Fibroblast of pulmonary artery (primary cell): ENCODE results near the gene PRR18.

Experiments used
- DNase-seq: peaks from one replicate; pipeline ENCODE4 v3.0.0-alpha.2; 2010; ENCODE audit warnings: low read depth
- H3K4me3 ChIP-seq: replicated peaks from 2 replicates; pipeline ENCODE4 v1.5.1; 2011; ENCODE audit warnings: low read depth, mild to moderate bottlenecking, control low read depth, low read length, moderate library complexity
- TF ChIP-seq, protein P1 (sequence below): IDR thresholded peaks from 2 replicates; pipeline ENCODE4 v1.5.1; 2011; ENCODE audit warnings: mild to moderate bottlenecking, control low read depth, low read length, inconsistent platforms; ENCODE audit errors: missing control alignments

The PRR18 gene

DNA sequence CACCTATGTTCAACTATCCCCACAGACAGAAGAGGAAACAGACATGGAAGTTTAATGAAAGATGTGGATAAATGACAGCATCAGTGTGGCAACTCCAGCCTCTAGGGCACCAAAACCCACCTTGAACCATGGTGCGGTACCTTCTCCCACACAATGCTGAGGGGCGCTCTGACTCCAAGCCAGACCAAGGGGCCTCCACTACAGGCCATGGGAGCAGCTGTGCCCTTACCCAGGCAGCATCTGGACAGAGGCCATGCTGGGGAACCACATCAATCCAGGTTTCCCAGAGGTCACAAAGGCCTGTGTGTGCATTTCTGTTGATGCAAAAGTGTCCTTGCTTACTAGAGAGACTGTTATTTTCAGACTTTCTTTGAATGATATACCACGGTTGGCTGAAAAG is 4.1 kb downstream of the PRR18 start:
- TF ChIP-seq, protein P1, sequence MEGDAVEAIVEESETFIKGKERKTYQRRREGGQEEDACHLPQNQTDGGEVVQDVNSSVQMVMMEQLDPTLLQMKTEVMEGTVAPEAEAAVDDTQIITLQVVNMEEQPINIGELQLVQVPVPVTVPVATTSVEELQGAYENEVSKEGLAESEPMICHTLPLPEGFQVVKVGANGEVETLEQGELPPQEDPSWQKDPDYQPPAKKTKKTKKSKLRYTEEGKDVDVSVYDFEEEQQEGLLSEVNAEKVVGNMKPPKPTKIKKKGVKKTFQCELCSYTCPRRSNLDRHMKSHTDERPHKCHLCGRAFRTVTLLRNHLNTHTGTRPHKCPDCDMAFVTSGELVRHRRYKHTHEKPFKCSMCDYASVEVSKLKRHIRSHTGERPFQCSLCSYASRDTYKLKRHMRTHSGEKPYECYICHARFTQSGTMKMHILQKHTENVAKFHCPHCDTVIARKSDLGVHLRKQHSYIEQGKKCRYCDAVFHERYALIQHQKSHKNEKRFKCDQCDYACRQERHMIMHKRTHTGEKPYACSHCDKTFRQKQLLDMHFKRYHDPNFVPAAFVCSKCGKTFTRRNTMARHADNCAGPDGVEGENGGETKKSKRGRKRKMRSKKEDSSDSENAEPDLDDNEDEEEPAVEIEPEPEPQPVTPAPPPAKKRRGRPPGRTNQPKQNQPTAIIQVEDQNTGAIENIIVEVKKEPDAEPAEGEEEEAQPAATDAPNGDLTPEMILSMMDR = no peak

DNA sequence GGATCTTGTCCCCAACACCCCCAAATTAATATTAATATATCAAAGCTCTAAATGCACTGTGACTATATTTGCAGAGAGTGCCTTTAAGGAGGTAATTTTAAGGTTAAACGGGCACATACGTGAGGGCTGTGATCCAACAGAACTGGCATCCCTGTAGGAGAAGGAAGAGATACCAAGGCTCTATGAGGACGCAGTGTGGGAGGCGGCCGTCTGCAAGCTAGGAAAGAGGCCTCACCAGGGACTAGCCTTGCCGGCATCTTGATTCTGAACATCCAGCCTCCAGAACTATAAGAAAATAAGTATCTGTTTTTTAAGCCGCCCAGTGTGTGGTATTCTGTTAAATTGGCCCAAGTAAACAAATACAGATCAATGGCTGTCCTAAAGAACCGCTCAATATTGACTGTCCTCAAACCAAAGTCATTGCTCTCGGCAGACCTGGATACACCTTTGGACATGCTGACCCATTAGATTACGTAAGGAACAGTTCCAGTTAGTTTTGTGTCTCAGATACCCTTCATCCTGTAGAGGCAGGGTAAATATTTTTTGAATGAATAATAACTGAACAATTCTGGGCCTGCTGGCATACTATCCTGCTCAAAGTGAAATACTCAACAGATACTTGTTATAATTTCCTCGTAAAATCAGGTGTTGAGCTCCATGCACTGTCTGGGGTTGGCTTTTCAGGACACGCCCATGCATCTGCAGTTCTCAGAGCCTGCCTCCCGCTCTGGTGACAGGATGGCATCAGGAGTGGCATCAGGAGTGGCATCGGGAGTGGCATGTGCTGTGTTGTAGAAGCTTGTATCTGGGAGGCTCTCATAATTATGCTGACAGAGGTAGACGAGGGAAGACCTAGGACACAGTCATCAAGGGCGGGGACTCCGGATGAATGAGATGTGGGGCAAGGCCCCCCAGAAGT is 6.3 kb downstream of the PRR18 start:
- TF ChIP-seq, protein P1 = no peak
- no peak for DNase-seq
- no peak overlapping the region for H3K4me3 ChIP-seq

More for the DNA sequence above, 4.1 kb downstream of the PRR18 start:
- no peak for DNase-seq
- no peak overlapping the region for H3K4me3 ChIP-seq

DNA sequence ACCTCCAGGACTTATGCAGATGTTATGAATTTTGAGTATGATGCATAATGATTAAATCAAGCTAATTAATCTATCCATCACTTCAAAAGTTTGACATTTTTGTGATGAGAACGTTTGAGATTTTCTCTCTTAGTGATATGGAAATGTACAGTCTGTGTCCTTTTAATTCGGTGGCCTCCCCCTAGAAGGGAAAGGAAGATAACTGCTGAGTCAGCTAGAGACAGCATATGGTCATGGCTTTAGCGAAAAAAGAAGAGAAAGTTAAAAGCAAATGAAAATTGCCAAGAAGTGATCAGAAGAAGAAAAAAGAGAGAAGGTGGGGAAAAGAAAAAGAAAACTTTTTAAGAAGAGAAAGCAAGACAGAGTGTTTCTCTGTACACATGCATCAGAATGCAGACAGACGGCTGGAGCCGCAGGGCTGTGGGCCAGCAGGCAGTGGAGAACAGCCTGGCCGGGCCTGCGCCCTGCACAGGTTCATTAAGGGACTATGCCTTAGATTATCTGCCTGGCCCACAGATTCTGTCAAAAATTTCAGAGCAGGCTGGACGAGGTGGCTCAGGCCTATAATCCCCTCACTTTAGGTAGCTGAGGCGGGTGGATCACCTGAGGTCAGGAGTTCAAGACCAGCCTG is 7.7 kb downstream of the PRR18 start:
- TF ChIP-seq, protein P1 = no peak
- no peak overlapping the region for H3K4me3 ChIP-seq
- DNase-seq = no peak

DNA sequence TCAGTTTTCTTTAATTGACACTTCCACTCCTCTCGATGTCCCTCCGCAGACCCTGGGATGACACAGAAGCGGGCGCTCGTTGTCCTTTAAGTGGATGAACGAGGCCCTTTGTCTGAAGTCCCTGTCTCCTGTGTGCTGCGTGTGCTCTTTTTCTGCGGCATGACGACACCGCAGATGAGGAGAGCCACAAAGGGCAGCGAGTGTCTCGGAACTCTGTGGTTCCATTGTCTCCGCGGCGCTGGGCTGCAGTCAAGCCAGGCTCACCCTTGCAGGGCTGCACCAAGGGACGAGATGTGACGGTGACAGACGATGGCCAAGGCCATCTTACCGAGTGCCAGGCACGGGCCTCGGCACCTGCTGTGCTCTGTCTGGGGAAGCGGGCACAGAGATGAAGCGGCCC is 10.6 kb downstream of the PRR18 start:
- TF ChIP-seq, protein P1 = no peak
- DNase-seq = no peak
- no peak overlapping the region for H3K4me3 ChIP-seq

DNA sequence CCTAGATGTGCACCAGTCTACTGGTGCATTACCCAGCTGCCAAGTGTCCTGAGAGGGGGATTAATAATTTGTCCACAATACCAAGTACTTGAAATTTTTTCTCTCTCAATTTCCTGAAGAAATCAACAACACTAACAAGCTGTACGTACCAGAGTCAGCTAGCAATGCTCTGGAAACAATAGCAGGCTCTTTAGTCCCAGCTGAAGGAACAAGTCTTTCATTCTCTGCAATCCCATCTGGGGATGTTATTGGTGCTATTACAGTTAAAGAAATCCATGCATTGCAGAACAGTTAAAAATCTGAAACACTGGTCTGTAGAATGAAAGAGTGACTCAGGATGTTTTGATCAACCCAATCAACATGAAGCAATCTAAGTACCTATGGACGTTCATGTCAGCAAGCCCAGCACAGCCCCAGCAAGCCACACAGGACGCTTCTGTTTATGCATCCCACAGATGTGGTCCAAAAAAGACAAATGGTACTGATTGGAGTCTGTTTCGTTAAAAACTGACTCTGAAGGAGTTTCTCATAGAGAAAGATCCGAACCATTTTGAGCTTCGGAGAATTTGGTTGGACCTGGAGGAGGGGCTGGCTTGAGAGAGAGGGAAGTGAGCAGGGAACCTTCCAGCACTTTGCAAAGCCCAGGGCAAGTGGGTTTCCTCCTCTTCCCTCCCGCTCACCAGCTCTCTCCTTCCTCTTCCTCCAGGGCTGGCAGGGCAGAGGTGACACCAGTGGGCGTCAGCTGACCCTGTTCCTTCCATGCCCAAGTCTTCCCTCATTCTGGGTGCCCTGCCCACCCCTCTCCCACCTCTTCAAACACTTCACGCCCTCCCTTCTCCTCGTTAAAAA is 11.9 kb downstream of the PRR18 start:
- no peak overlapping the region for H3K4me3 ChIP-seq
- TF ChIP-seq, protein P1 = no peak
- no peak for DNase-seq

DNA sequence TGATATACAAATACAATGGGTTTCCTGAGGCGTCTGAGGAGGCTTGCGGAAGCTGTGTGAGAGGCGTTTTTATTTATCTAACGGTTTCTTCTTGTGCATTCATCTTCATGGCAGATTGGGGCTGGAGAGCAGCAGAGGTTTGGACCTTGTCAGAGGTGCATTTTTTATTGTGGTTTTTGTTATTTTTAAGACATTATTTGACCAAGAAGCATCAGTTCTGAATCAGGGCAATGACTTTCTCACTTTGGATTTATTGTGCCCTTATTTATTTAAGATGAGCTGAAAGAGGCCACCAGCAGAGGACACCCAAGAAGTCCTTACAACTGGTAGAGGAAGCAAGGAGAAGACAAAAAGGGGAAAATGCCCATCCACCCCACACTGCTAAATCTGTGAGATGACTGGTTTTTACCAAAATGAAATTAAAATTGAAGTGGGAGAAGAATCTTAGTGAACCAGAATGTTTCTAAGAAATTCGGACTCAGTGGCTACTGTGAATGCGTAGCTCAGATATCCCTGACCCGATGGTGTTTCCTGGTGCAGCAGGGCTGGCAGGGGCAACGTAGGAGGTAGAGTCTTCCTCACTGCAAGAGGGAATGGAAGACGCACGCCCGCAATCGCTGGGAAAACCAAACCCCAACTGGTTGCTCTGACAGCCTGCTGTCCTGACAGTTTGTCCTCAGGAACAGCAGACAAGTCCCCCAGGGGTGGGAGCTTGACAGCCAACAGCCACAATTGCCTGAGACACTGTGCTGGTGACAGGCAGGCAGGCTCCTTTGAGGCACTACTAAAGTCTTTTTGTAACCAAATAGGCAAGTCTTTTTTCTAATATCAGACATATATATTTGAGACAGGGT is 14.2 kb downstream of the PRR18 start:
- DNase-seq = no peak
- TF ChIP-seq, protein P1 = no peak

More for the DNA sequence above, 14.2 kb downstream of the PRR18 start:
- H3K4me3 ChIP-seq = no peak overlapping the region
